ENCODE results near the gene FSCB.

FSCB gene

GRCh38 chr14:44477953-44478352 is 29.1 kb downstream of the FSCB start (continued):
- TF ChIP-seq ZNF394 (tag by site-specific recombination; IDR thresholded peaks at IDR 0.05; ENCODE audit: borderline replicate concordance): no peak
- TF ChIP-seq ZNF664 (tag by site-specific recombination; IDR thresholded peaks at IDR 0.05): no peak
- TF ChIP-seq IKZF3 (tag by site-specific recombination; IDR thresholded peaks at IDR 0.05): no peak

- TF ChIP-seq ZNF513 (tag by site-specific recombination; IDR thresholded peaks at IDR 0.05): no peak
- TF ChIP-seq KLF9 (tag by site-specific recombination; IDR thresholded peaks at IDR 0.05; ENCODE audit: low read depth): no peak
- TF ChIP-seq ZNF792 (tag by site-specific recombination; IDR thresholded peaks at IDR 0.05): no peak
- TF ChIP-seq ZNF175 (tag by site-specific recombination; IDR thresholded peaks at IDR 0.05): no peak
- TF ChIP-seq ZNF155 (tag by site-specific recombination; IDR thresholded peaks at IDR 0.05): no peak
- no peak for TF ChIP-seq BCL11B (tag by site-specific recombination; IDR thresholded peaks at IDR 0.05; ENCODE audit: low read depth)
- TF ChIP-seq SP7 (tag by site-specific recombination; IDR thresholded peaks at IDR 0.05): no peak
- TF ChIP-seq IKZF3 (tag by site-specific recombination; IDR thresholded peaks at IDR 0.05): no peak
- TF ChIP-seq ZSCAN18 (tag by site-specific recombination; IDR thresholded peaks at IDR 0.05): no peak
- TF ChIP-seq ZNF701 (tag by site-specific recombination; IDR thresholded peaks at IDR 0.05): no peak
- no peak for TF ChIP-seq ZNF514 (tag by site-specific recombination; IDR thresholded peaks at IDR 0.05)
- TF ChIP-seq ZNF133 (tag by site-specific recombination; IDR thresholded peaks at IDR 0.05): no peak
- TF ChIP-seq BCL6B (tag by site-specific recombination; IDR thresholded peaks at IDR 0.05): no peak
- no peak for TF ChIP-seq PBX3 (CRISPR knock-in tag; IDR thresholded peaks at IDR 0.05)
- TF ChIP-seq ZNF184 (tag by site-specific recombination; IDR thresholded peaks at IDR 0.05): no peak
- no peak for TF ChIP-seq SCRT1 (tag by site-specific recombination; IDR thresholded peaks at IDR 0.05; ENCODE audit: borderline replicate concordance)
- no peak for TF ChIP-seq PRDM4 (tag by site-specific recombination; IDR thresholded peaks at IDR 0.05)
- no peak for TF ChIP-seq ZNF785 (tag by site-specific recombination; IDR thresholded peaks at IDR 0.05)
- Histone ChIP-seq H3K36me3 (ENCODE audit: control insufficient read depth in 2 of 2, insufficient read depth in 1 of 2, low read length in 2 of 2) (no peaks in the 10 kb centered on the region), H3K9me3 (ENCODE audit: control insufficient read depth, insufficient read depth, low read depth, low read length) (no peaks in the 10 kb centered on the region), H3K4me1 (ENCODE audit: control insufficient read depth, insufficient read depth, low read length) (no peaks in the 10 kb centered on the region), H3K4me3 (ENCODE audit: low read depth, low read length) (no peak overlapping the region), H3K27ac (ENCODE audit: extremely low read depth, low read depth, low read length) (no peak overlapping the region)
- ChIA-PET POLR2A (no interaction called here), CTCF (interaction anchor here (0.6 to 0.7 kb wide), 2 partner anchors 9 to 13 kb away, joined by 3 to 4 read pairs; no protein-coding TSS in a partner anchor)
Measured at GRCh38 chr14:44468771-44469170, 38.3 kb downstream of the FSCB start.
